Hepatocyte (in vitro differentiated cells): Measurements from ENCODE around the gene TTLL9. TPM values are rescaled to one million over a fixed set of nuclear protein-coding genes. Genes with fewer than 3 reads are reported as not detected.

Experiments used
- DNase-seq: peaks from one replicate; pipeline ENCODE4 v3.0.0-alpha.2; 2016; ENCODE audit warnings: low spot score
- H2AFZ ChIP-seq: fragments of 200-600 bp; sonication (generic); 2 replicates; pipeline ENCODE4 v1.6.0; 2016; ENCODE audit warnings: antibody characterized with exemption, mild to moderate bottlenecking
- H3K27ac ChIP-seq: fragments of 200-600 bp; sonication (generic); 2 replicates; pipeline ENCODE4 v1.5.1; 2016; ENCODE audit warnings: mild to moderate bottlenecking
- H3K27me3 ChIP-seq: fragments of 200-600 bp; sonication (generic); 2 replicates; pipeline ENCODE4 v1.6.1; 2016
- H3K36me3 ChIP-seq: fragments of 200-600 bp; sonication (generic); replicated peaks from 2 replicates; pipeline ENCODE4 v1.5.1; 2016; ENCODE audit warnings: low read depth; ENCODE audit not compliant: insufficient read depth
- H3K4me1 ChIP-seq: fragments of 200-600 bp; sonication (generic); 2 replicates; pipeline ENCODE4 v1.5.1; 2016; ENCODE audit warnings: mild to moderate bottlenecking, moderate library complexity; ENCODE audit not compliant: insufficient read depth
- H3K4me2 ChIP-seq: fragments of 200-600 bp; sonication (generic); 2 replicates; pipeline ENCODE4 v1.6.0; 2016
- H3K4me3 ChIP-seq: fragments of 200-600 bp; sonication (generic); 2 replicates; pipeline ENCODE4 v1.5.1; 2016; ENCODE audit warnings: mild to moderate bottlenecking
- H3K79me2 ChIP-seq: fragments of 200-600 bp; sonication (generic); 2 replicates; pipeline ENCODE4 v1.6.0; 2017; ENCODE audit warnings: mild to moderate bottlenecking
- H3K9me2 ChIP-seq: fragments of 200-600 bp; sonication (generic); replicated peaks from 2 replicates; pipeline ENCODE4 v1.6.0; 2017; ENCODE audit warnings: mild to moderate bottlenecking; ENCODE audit not compliant: insufficient read depth
- H3K9me3 ChIP-seq: fragments of 200-600 bp; sonication (generic); 2 replicates; pipeline ENCODE4 v1.5.1; 2016; ENCODE audit warnings: low read depth, mild to moderate bottlenecking
- H4K20me1 ChIP-seq: fragments of 200-600 bp; sonication (generic); 2 replicates; pipeline ENCODE4 v1.6.0; 2016; ENCODE audit warnings: mild to moderate bottlenecking; ENCODE audit not compliant: insufficient read depth, poor library complexity, severe bottlenecking
- CTCF ChIP-seq: fragments of 200-600 bp; sonication (generic); IDR thresholded peaks from 2 replicates; pipeline ENCODE4 v1.5.1; 2016; ENCODE audit warnings: antibody characterized with exemption, mild to moderate bottlenecking; ENCODE audit not compliant: poor library complexity
- EZH2 ChIP-seq: fragments of 200-600 bp; sonication (generic); IDR thresholded peaks from 2 replicates; pipeline ENCODE4 v1.6.1; 2016; ENCODE audit warnings: antibody characterized with exemption, mild to moderate bottlenecking, borderline replicate concordance
- EZH2phosphoT487 ChIP-seq: fragments of 200-600 bp; sonication (generic); IDR thresholded peaks from one replicate; pipeline ENCODE4 v1.6.1; 2018; ENCODE audit warnings: antibody characterized with exemption, mild to moderate bottlenecking, low read depth, moderate library complexity; ENCODE audit not compliant: unreplicated experiment, severe bottlenecking
- WGBS: methylation state at CpG from one replicate; pipeline ENCODE4 v1.1.6; 2016; ENCODE audit warnings: low lambda C conversion rate; ENCODE audit errors: missing lambda C conversion rate; 5-methylcytosine and 5-hydroxymethylcytosine counted together
- polyA plus RNA-seq: library from polyadenylated mRNA; unstranded; fragments of >200 nt; fragmentation: Nextera tagmentation; extraction: Ambion mirVana; gene quantifications from 2 replicates; pipeline ENCODE4 v1.2.1, GENCODE V29; 2016
- total RNA-seq: library from RNA; depleted of rRNA; stranded (reverse); fragments of >200 nt; gene quantifications from 2 replicates; pipeline ENCODE4 v1.2.3, GENCODE V29; 2014

Gene TTLL9
- total and polyA plus RNA-seq, 2 experiments from 2014 or later = 0.18 TPM; not detected in 1

- 15% methylated on average over 6 of the region's 6 CpGs for WGBS
- H3K4me3 ChIP-seq = peak overlapping the region; percentile 44
- peaks cover 12% of the 10 kb centered on the region for H4K20me1 ChIP-seq
- peaks cover 9% of the 10 kb centered on the region for H3K4me1 ChIP-seq
- peak overlapping the region; percentile 38 for H3K27ac ChIP-seq
- H2AFZ ChIP-seq = peak overlapping the region; percentile 86
- H3K27me3 ChIP-seq = peaks cover 4% of the 10 kb centered on the region
- no peak for TF ChIP-seq EZH2
- no peak for TF ChIP-seq EZH2phosphoT487
- no peak for TF ChIP-seq CTCF
- H3K9me2 ChIP-seq = no peaks in the 10 kb centered on the region
- no peak for DNase-seq
- peaks cover 5% of the 10 kb centered on the region for H3K36me3 ChIP-seq
- no peaks in the 10 kb centered on the region for H3K9me3 ChIP-seq
- peak overlapping the region; percentile 92 for H3K4me2 ChIP-seq
- H3K79me2 ChIP-seq = peaks cover 35% of the 10 kb centered on the region
Measured at GRCh38 chr20:31951203-31951529, 80.7 kb downstream of the TTLL9 start.

- Histone ChIP-seq H3K9me2 (no peaks in the 10 kb centered on the region), H3K27me3 (peaks cover 10% of the 10 kb centered on the region), H3K9me3 (no peaks in the 10 kb centered on the region), H2AFZ (peak within 1 kb of the TSS; percentile 86), H3K79me2 (peaks cover 35% of the 10 kb centered on the region), H3K27ac (peak within 1 kb of the TSS; percentile 38), H3K4me3 (peak within 1 kb of the TSS; percentile 44), H4K20me1 (peaks cover 12% of the 10 kb centered on the region), H3K36me3 (peaks cover 5% of the 10 kb centered on the region), H3K4me1 (peaks cover 9% of the 10 kb centered on the region), H3K4me2 (peak within 1 kb of the TSS; percentile 92)
- under 1% methylated on average over 63 of the region's 63 CpGs for WGBS
- TF ChIP-seq CTCF (peak; percentile 100), EZH2 (no peak)
- peak; percentile 100 for DNase-seq
Measured at GRCh38 chr20:31951530-31952453, 81.4 kb downstream of the TTLL9 start, which contains the start of gene PDRG1. Gene PDRG1, minus strand, starts transcription at chr20:31952046. Its CDS starts 85 bp downstream, at chr20:31951961.

GRCh38 chr20:31953556-31954148 lies 83.2 kb downstream of the TTLL9 start:
- no peaks in the 10 kb centered on the region for H3K9me2 ChIP-seq
- no peak overlapping the region for H3K27ac ChIP-seq
- no peak for DNase-seq
- TF ChIP-seq EZH2phosphoT487 (no peak), EZH2 (no peak), CTCF (no peak)
- no peaks in the 10 kb centered on the region for H3K9me3 ChIP-seq
- no peaks in the 10 kb centered on the region for H3K36me3 ChIP-seq
- peaks cover 12% of the 10 kb centered on the region for H4K20me1 ChIP-seq
- H3K4me3 ChIP-seq = no peak overlapping the region
- WGBS = 78% methylated on average over 6 of the region's 6 CpGs
- H3K27me3 ChIP-seq = peaks cover 24% of the 10 kb centered on the region
- H3K4me2 ChIP-seq = no peak overlapping the region
- H2AFZ ChIP-seq = no peak overlapping the region
- peaks cover 9% of the 10 kb centered on the region for H3K4me1 ChIP-seq
- H3K79me2 ChIP-seq = peaks cover 30% of the 10 kb centered on the region
